Stimulated activated CD8-positive, alpha-beta memory T cell treated with anti-CD3 and anti-CD28 coated beads, Interleukin-12 subunit alpha, Interleukin-12 subunit beta, amount 100 ng/mL, for 24 hours (primary cell): ENCODE results near the gene WASF1.
"Not testable (repeated sequence)": the region's sequence is repeated elsewhere in the genome, so short reads cannot be mapped to it uniquely, and the experiment has no call there.

Source experiments
- DNase-seq: peaks from one replicate; pipeline ENCODE4 v3.0.0-alpha.2; 2020; ENCODE audit errors: extremely low read depth

The WASF1 gene

DNA sequence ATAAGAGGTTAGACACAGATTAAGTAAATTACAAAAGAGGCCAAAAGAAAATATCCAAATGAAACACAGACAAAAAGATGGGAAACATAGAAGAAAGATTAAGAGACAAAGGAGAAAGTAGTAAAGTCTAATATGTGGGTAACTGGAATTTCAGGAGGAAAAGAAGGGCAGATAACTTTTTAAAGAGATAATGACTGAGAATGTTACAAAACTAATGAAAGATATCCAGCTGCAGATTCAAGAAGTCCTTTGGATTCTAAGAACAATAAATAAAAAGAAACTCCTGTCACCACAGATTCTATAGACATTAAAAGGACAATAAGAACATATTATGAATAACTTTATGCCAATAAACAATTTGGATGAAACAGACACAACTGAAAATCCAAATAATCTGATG is 90.1 kb downstream of the WASF1 start:
- no peak for DNase-seq

GRCh38 chr6:110085285-110085684 is 94.2 kb downstream of the WASF1 start:
- DNase-seq = no peak

- DNase-seq = no peak
These were observed 95.4 kb downstream of the WASF1 start for GRCh38 chr6:110083875-110084585.

GRCh38 chr6:110075406-110075805 is 104.1 kb downstream of the WASF1 start:
- no peak for DNase-seq

DNA sequence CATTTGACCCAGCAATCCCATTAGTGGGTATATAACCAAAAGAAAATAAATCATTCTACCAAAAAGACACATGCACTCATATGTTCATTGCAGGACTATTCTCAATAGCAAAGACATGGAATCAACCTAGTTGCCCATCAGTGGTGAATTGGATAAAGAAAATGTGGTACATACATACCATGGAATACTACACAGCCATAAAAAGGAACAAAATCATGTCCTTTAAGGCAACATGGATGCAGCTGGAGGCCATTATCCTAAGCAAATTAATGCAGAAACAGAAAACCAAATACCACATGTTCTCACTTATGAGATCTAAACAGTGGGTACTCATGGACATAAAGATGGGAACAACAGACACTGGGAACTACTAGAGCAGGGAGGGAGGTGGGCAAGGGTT is 106.0 kb downstream of the WASF1 start:
- not testable (repeated sequence) for DNase-seq

GRCh38 chr6:110068592-110068967 is 110.9 kb downstream of the WASF1 start:
- no peak for DNase-seq

GRCh38 chr6:110067837-110068591 is 111.5 kb downstream of the WASF1 start:
- no peak for DNase-seq

- no peak for DNase-seq
These were observed 114.5 kb downstream of the WASF1 start for GRCh38 chr6:110064744-110065524.

DNA sequence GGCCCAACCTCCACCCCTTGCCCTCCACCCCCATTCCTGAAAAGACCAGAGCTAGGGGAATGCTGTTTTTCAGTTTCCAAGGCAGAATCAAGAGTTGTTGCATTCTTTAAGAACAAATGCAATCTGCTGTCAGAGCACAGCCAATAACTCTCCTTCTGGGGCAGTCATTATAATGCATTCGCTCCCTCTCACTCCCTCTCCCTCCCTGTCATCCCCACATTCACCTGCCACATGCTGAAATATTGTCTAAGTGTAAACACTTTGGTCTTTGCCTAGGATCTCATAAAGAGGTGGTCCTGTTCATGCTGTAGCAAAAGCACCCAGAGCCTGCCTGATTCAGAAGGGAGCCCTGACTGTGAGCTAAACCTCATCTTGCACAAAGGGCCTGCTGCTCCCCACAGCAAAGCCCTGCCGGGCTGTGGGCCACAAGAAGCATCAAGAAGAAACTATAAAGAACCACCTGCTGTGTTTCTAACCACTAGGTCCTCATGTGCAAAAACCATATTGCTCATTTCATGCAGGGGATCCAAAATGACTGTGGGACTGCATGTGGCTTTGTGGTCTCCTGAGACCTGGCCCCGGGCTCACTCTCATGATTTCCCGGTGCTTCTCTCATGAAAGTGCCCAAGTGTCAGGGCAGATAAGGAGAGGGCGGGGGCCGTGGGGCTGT is 115.7 kb downstream of the WASF1 start:
- DNase-seq = no peak

- no peak for DNase-seq
These were observed 124.1 kb downstream of the WASF1 start for GRCh38 chr6:110055387-110055735.

- no peak for DNase-seq
These were observed 124.6 kb downstream of the WASF1 start for GRCh38 chr6:110054664-110055386.

GRCh38 chr6:110053395-110054240 is 125.9 kb downstream of the WASF1 start:
- no peak for DNase-seq

DNA sequence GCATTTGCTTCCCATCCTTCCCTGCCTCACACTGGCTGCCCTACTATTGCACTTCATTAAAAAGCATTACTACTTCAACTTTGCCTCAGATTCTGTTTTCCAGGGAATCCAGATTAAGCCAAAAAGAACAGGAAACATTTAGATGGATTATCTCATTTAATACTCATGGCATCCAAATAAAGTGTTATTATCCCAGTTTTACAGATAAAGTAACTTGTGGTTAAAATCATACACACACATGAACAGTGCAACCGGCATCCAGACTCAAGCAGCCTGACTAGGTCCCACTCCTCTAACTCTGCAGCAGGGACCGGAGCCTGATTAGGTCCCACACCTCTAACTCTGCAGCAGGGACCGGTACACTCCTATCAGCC is 129.0 kb downstream of the WASF1 start:
- no peak for DNase-seq
